GM11168 (cell line): ENCODE data around the gene LILRA5.
"Not testable (repeated sequence)": the region's sequence is repeated elsewhere in the genome, so short reads cannot be mapped to it uniquely, and the experiment has no call there.

Experiments
- in situ Hi-C: fragments of 300-500 bp; cut with MboI; formaldehyde crosslinking; loops from one replicate; pipeline ENCODE4 v1.12.0; 2022; ENCODE audit warnings: low sequenced_read_pairs; ENCODE audit not compliant: unreplicated experiment

LILRA5 gene

DNA sequence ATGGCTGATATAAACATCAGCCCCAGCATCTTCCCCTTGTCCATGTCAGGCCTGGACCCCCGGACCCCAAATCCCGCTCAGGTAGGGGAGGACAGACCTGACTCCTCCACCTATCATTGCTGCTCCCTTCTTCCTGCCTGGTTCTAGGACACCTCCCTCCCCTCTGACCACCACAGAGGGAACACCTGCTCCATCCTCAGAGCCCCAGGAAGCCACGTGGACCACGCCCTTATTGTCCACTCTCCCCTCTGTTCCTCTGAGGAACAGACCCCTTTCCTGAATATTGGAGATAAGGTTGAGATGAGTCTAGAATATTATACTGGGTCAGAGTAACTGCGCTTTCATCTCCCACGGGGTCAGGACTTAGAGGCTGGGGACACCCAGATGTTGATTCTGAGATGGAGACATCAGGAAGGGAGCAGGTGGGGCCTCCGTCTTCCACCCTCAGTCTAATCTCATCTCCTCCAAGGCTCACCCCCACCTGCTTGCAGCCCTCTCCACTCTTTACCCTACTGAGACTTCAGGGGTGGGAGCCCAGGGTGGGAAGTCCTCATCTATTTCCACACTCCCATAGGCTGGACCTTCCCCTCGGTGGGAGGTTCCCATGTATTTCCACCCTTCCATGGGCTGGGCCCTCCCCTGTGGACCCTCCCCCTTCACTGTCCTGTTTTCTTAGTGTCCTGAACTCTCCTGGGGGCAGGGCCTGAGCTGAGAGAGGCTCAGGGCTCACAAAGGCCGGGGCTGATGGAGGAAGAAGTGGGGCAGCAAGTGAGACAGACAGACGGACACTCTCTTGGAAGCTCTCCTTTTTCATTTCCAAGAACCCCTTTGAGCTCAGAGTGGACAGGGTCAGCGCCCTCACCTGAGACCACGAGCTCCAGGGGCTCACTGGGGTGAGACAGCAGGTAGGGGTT is 23.3 kb upstream of the LILRA5 start:
- in situ Hi-C loops, result loop anchor here (10.0 kb wide), 1 partner anchor 59 kb away; no protein-coding TSS in a partner anchor

GRCh38 chr19:54335164-54335563 is 22.2 kb upstream of the LILRA5 start:
- in situ Hi-C loops, result loop anchor here (10.0 kb wide), 1 partner anchor 60 kb away; no protein-coding TSS in a partner anchor

- in situ Hi-C loops, result loop anchor here (10.0 kb wide), 1 partner anchor 61 kb away; no protein-coding TSS in a partner anchor
Observed at GRCh38 chr19:54333586-54334298, 20.8 kb upstream of the LILRA5 start.

GRCh38 chr19:54332149-54332548 is 19.2 kb upstream of the LILRA5 start:
- in situ Hi-C loops, result loop anchor here (10.0 kb wide), 1 partner anchor 63 kb away; no protein-coding TSS in a partner anchor

GRCh38 chr19:54331626-54332025 is 18.7 kb upstream of the LILRA5 start:
- in situ Hi-C loops, result loop anchor here (10.0 kb wide), 1 partner anchor 63 kb away; no protein-coding TSS in a partner anchor

DNA sequence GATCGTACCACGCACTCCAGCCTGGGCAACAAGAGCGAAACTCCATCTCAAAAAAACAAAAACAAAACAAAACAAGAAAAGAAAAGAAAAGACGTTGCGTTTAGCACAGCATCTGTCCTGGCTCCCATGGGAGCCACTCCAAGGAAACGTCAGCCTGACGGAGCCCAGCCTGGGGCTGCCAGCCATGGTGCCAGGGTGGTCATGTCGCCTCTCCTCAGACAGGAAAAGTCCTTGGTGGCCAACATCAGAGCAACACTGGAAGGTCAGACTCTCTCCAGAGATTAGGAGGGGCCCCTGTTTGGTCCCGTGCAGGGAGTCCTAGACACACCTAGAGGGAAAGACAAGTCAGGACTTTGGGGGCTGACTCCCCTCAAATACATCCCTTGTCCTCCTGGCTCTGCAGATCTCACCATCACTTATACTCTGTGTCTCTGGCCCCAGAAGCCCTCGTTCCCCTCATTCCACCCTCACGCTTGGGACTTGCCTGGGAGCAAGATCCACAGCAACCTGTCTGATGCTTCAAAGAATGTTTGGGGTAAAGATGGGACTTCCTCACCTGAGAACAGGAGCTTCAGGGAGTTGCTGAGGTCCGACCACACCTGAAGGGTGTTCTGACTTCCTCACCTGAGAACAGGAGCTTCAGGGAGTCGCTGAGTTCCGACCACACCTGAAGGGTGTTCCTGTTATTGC is 16.7 kb upstream of the LILRA5 start:
- in situ Hi-C loops, result loop anchor here (10.0 kb wide), 1 partner anchor 65 kb away; no protein-coding TSS in a partner anchor

- in situ Hi-C loops, result not testable (repeated sequence)
Observed at GRCh38 chr19:54328781-54329180, 15.8 kb upstream of the LILRA5 start.

GRCh38 chr19:54325631-54326030 is 12.7 kb upstream of the LILRA5 start:
- in situ Hi-C loops, result no loop called here

DNA sequence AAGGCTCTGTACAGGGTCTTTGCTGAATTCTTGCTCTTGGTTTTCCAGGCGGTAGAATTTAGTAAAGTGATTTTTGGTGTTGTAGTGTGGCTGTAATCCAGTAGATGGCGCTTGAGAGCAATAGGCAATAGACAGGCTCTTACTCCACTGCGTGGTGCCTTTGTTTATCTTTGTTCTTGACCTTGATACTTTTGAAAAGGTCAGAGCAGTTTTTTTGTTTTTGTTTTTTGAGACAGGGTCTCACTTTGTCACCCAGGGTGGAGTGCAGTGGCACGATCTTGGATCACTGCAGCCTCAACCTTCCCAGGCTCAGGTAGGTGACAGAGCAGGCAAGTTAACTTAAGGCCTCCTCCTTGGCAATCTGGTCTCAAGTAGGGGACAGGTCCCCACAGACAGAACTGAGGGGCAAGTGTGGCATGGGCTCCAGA is 12.2 kb upstream of the LILRA5 start:
- in situ Hi-C loops, result no loop called here

- in situ Hi-C loops, result no loop called here
Observed at GRCh38 chr19:54324071-54324470, 11.1 kb upstream of the LILRA5 start.

GRCh38 chr19:54322934-54323333 is 10.0 kb upstream of the LILRA5 start:
- in situ Hi-C loops, result not testable (repeated sequence)

GRCh38 chr19:54322295-54322694 is 9.3 kb upstream of the LILRA5 start:
- in situ Hi-C loops, result not testable (repeated sequence)

DNA sequence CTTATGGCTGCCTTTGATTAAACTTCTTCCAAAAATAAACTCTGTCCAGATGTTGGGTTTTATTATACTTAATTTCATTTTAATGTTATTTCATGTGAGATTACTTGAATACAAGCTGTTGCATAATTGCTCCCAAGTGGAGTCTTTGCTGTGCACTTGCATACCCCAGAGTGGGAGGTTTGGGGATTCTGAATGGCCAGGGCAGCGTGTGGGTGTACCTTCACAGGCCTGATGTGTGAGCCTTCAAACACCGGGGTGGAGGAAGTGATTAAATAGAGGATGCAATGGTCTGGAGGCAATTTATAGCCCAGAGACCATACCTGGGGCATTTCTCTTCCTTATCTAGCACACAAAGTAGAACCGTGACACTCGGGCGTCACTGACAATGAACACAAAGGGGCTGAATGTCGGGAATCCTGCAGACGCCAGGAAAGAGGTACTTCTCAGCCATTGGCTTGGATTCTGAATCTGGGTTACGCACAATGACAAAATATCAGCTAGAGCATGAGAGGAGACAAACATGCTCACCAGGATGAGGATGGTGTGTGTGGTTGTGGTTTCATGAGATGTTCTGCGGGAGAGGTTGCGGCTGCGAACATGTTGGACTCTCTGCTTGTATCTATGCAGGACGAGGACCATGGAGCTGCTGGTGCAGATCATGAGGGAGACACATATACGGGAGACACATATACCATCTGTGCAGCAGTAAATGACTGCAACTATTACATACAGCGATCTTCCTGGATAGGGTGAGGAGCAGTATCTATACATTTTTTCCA is 7.1 kb upstream of the LILRA5 start:
- in situ Hi-C loops, result no loop called here

- in situ Hi-C loops, result no loop called here
Observed at GRCh38 chr19:54319049-54319448, 6.1 kb upstream of the LILRA5 start.

DNA sequence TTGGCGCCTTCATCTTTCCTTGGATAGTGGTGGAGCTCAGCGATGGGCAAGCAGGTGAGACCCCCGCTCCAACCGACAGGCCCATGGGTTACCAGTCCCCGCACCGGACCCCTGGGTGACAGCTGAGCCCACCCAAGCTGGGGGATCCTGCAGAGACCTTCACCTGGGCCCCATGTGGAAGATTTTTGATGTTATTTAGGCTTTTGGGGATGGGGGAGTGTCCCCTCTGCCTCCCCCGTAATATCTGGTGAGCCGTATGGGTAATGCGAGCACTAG is 4.9 kb upstream of the LILRA5 start:
- in situ Hi-C loops, result no loop called here

DNA sequence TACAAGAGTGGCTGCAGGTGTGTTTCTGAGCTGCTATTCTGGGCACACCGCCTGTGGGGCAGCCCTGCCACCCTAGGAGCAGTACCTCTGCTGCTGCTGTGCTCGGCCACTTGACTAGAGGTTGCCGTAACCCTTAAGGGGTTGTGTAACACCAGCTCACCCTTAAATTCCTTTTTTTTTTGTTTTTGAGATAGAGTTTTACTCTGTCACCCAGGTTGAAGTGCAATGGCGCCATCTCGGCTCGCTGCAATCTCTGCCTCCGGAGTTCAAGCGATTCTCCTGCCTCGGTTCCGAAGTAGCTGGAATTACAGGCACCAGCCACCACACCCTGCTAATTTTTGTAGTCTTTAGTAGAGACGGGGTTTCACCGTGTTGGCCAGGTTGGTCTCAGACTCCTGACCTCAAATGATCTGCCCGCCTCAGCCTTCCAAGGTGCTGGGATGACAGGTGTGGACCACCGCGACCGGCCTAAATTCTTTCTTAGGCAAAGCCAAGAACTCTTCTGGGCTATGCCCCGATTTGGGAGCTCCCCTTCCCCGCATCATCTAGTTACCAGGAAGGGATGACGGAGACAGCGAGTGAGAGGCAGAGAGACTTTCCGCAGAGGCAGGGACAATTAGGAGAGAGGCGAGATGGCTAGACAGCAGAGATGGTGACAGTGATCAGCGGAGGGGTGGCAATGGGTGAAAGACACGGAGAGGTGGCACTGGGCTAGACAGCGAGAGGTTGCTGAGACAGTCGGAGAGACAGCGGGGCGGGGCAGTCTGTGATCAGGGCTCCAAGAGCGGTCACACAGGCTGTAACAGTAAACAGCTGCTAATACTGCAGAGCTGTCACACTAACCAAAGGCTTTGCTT is 4.4 kb upstream of the LILRA5 start:
- in situ Hi-C loops, result no loop called here

DNA sequence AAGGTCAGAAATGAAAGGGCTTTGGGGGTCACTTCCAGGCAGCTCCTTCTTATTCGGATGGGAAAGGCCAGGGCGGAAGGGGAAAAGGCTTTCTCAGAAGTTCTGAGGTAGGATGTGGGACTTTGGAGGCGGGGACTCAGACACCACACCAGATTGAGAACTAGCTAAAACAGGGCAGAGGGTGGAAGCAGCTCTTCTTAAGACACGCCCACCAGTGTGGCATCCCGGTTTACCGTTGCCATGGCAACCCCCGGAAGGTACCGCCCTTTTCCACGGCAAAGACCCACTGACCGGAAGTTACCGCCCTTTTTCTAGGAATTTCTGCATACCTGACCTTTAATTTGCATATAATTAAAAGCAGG is 3.8 kb upstream of the LILRA5 start:
- in situ Hi-C loops, result no loop called here

DNA sequence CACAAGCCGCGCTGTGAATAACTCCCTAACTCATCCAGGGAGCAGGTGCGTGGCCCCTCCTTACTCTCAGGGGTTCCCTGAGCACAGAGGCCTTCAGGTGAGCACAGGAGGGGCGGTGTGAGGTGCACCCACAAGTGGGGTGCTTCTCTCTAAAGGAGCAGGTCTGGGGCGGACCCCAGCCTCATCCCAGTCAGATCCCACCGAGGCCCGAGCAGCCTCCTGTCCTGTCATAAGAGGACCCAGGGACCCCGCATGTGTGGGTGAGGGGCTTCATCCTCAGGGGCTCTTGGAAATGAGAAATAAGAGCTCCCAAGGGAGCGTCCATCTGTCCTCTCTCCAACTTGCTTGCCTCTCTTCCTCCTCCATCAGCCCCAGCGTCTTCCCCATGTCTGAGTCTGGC is 3.0 kb upstream of the LILRA5 start:
- in situ Hi-C loops, result no loop called here

GRCh38 chr19:54312011-54312410 is 955 bp downstream of the LILRA5 start:
- in situ Hi-C loops, result no loop called here
